Measurements from ENCODE around the gene ZNF385B. TPM values are rescaled to one million over a fixed set of nuclear protein-coding genes. Genes with fewer than 3 reads are reported as not detected.

The ZNF385B gene
- total and polyA plus RNA-seq, 11 donors = 0.07 to 12.2 (median 2.3) TPM

DNA sequence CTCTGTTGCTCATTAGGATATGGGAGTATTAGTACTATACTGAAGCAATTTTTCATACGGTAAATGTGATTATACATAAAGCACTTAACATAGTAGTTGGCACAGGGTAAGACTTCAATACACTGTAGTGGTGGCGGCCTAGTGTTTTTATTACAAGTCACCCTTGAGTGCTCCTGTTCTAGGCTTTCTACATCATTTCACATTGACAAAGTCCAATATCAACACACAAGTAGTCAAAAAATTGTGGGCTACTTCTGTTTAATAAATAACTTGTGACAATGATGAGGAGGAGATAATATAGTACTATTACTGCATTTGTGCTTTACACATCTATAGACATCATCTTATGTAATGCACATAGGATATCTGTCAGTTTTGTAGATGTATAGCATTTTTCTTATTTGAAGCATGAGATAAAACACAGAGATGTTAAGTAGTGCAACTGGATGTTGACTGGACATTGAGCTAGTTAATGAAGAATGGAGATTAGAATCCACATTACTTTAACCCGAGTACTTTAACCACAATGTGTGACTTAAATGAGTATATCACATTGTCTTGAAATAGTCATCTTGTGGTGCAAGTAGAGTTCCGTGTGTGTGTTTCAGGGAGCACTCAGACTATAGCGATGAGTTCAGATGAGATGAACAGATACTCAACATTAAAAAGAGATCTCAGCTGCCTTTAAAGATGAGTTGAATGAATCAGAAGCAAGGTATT is 134.8 kb downstream of the ZNF385B start:
- intact Hi-C loops (cut with DNase I) = no loop called here
- H3K9me3 ChIP-seq = no peaks in the 10 kb centered on the region
- DNase-seq (no peak), ATAC-seq (no peak)
- no peak overlapping the region for H3K4me3 ChIP-seq
- no peaks in the 10 kb centered on the region for H3K4me1 ChIP-seq
- TF ChIP-seq POLR2A (IDR thresholded peaks at IDR 0.05) = no peak
- TF ChIP-seq CTCF (IDR thresholded peaks at IDR 0.05) = no peak
- 91 to 95% (median 92%) methylated on average over 5 of the region's 5 CpGs for WGBS, 4 donors
- no peaks in the 10 kb centered on the region for H3K27me3 ChIP-seq
- no peaks in the 10 kb centered on the region for H3K36me3 ChIP-seq
- no peak overlapping the region for H3K27ac ChIP-seq

- no peak overlapping the region for H3K27ac ChIP-seq
- H3K36me3 ChIP-seq = no peaks in the 10 kb centered on the region
- no peak overlapping the region for H3K4me3 ChIP-seq
- no peaks in the 10 kb centered on the region for H3K27me3 ChIP-seq
- H3K9me3 ChIP-seq = no peaks in the 10 kb centered on the region
- DNase-seq (no peak), ATAC-seq (no peak)
- H3K4me1 ChIP-seq = no peaks in the 10 kb centered on the region
- TF ChIP-seq CTCF (IDR thresholded peaks at IDR 0.05) (no peak), POLR2A (IDR thresholded peaks at IDR 0.05) (no peak)
- intact Hi-C loops (cut with DNase I) = no loop called here
Observed at GRCh38 chr2:179724403-179724802, 137.0 kb downstream of the ZNF385B start.

DNA sequence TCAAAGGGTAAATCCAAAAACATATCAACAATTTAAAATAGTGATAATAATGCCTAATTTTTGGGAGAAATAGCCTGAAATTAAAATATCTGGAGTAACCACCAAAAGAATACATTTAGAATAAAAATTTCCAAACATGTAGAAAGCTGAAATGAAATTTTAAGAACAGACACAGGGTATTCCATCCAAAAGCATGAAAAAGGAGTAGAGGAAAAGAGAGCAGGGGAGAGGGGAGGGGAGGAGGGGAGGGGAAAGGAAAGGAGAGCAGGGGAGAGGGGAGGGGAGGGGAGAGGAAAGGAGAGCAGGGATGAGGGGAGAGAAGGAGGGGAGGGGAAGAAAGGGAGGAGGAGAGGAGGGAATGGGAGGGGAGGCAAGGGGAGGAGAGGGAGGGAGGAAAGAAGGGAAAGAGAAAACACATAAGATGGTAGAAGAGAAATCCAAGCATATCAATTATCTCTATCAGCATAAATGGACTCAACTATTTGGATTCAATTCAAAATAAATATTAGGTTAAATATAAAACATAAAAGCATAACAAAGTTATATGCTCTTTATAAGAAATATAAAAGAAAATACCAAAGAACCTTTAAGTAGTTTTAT is 141.1 kb downstream of the ZNF385B start:
- Histone ChIP-seq H3K36me3 (no peaks in the 10 kb centered on the region), H3K27me3 (no peaks in the 10 kb centered on the region), H3K9me3 (no peaks in the 10 kb centered on the region), H3K4me3 (no peak overlapping the region), H3K27ac (no peak overlapping the region), H3K4me1 (no peaks in the 10 kb centered on the region)
- ATAC-seq (no peak), DNase-seq (no peak)
- TF ChIP-seq CTCF (IDR thresholded peaks at IDR 0.05) = no peak
- no peak for TF ChIP-seq POLR2A (IDR thresholded peaks at IDR 0.05)
- intact Hi-C loops (cut with DNase I) = no loop called here

GRCh38 chr2:179715871-179716270 is 145.5 kb downstream of the ZNF385B start:
- 83 to 95% (median 87%) methylated on average over 1 of the region's 1 CpG for WGBS, 4 donors
- Histone ChIP-seq H3K27ac (no peak overlapping the region), H3K36me3 (no peaks in the 10 kb centered on the region), H3K27me3 (peaks cover 0 to 4% (median 0%) of the 10 kb centered on the region in 9 donors), H3K4me1 (no peaks in the 10 kb centered on the region), H3K4me3 (no peak overlapping the region), H3K9me3 (no peaks in the 10 kb centered on the region)
- TF ChIP-seq POLR2A (IDR thresholded peaks at IDR 0.05) (no peak), CTCF (IDR thresholded peaks at IDR 0.05) (no peak)
- DNase-seq (no peak), ATAC-seq (no peak)
- intact Hi-C loops (cut with DNase I) = no loop called here

Measured in heart left ventricle (tissue), 16 donors.